ENCODE data around the gene SUFU.
A peak's percentile ranks its signal among the peaks of the same experiment; 100 is the strongest.

Gene SUFU

DNA sequence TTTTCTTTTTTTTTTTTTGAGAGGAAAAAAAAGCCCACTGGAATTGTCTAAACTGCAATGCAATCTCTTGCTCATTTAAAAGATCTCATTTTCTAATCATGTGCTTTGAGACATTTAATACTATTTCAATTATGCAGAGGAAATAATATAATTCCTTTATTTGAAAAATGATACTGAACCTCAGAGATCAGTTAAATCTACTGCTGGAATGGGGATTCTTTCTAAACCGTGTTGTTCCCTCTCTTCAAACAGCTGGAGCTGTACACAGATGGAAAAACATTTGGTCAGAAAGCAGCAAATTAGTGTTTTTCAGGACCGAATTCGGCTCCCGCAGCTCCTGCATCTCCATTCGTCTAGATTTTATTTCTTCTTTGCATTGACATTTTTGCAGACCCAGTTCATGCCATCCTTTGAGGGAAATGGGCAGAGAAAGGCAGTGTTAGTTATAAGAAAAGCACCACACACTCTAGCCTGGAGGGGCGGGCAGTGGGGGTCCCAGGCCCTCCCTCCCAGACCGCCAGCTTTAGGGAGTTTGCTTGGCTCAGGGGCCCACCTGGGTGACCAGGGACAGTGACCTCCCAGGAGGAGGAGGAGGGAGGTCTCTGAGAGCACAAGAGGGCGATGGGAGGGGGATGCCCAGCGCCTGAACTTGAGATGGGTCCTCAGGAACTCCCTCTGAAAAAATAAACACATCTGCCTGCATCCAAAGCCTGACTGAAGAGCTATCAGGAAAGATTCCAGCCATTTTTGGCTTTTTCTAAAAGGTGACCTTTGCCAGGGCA, 173.0 kb downstream of the SUFU start:
- no peak for DNase-seq

DNA sequence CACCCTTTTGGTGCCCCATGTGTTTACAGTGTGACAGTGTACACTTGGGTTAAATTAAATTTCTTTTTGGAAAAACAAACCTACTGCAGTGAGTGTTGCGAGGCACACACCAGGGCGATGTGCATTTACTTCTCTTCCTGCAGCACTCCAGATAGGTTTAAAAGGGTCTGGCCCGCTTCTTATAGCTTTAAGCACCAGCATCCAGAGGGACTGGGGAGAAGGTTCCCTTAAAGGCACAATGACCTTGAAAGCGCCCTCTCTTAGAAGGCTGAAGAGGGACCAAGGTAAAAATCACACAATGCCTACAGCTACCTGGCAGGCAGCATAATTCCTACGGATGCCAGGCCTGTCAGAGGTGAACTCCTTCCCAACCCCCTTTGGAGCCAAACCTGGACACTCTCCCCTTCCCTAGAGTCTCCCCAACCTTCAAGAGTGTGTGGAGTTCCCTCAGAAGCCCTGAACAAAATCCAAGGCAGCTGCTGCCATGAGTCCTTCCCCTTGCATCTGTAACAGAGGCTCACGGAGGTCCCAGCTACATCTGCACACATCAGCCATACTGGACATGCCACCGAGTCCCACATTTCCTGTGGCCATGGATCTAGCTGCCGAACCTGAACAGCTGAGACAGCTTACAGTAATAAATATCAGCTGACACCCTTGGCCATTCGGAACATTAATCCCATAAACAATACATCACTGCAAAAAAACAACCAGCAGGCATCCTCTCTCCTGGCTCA, 173.7 kb downstream of the SUFU start:
- DNase-seq: no peak

DNA sequence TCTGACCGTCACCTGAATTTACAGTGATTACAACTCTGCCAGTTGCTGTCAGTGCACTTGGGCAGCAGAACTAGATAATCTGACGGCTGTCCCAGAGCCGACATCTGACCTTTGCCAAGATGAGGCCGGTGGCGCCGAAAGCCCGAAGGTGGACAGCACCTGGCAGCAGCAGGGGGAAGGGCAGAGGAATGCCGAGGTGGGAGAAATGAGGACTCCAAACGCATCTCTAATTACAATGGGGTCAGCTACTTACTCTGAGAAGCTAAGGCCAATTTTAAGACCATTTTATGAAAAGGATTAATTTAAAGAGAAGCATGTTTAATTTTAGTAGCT, 174.3 kb downstream of the SUFU start:
- no peak for DNase-seq

DNA sequence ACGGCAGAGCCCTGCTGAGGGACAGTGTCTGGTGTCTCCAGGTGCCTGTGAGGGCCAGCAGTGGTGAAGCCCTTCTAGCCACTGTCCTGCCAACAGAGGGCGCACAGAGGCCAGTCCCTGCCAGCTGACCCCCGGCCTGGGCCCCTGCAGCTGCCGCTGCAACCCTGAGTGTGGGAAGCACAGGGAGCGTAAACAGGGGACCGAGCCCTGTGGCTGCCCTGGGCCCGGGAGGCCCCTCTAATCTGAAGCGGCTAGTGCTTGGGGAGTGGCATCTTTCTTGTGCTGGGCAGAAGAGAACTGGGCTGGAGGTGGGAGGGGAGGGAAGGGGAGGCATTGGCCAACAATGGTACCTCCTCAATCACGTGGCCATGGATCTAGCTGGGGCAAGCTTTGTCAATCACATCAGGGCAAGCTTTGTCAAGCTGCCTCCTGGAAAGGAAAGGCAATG, 175.1 kb downstream of the SUFU start:
- peak; percentile 81 for DNase-seq

DNA sequence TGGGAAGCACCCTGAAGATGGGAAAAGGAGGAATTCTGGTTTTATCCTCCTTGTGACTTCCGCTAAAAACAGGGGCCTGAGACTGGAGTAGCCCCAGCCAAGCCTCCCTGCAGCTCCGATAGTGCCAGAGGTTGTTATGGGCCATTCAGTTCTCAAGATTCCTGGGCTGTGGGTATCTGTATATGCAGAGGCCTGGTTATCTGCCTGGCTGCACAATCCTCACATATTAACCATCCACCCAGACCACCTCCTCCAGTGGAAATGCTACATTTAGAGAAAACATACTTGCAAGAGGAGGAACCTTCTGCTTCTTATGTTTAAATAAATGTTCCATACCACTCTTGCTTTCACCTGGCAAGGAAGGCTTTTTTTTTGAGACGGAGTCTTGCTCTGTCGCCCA, 175.8 kb downstream of the SUFU start:
- no peak for DNase-seq

DNA sequence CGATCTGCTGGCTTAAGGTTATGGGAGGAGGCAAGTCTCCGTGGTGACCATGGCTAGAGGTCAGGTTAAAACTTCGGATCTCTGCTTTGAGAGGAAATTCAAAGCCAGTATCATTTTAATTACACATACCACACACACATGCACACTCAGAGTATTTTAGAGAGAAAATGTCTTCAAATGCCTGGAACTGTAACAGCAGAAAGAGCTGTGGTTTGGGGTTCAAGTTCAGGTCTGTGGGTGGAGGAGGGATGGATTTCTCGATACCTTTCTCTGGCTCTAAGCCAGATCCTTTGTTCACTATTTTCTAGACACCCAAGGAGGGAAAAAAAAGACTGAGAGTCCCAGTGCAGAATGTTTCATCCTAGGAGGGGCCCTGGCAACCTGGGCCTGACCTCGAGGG, 177.9 kb downstream of the SUFU start:
- no peak for DNase-seq

DNA sequence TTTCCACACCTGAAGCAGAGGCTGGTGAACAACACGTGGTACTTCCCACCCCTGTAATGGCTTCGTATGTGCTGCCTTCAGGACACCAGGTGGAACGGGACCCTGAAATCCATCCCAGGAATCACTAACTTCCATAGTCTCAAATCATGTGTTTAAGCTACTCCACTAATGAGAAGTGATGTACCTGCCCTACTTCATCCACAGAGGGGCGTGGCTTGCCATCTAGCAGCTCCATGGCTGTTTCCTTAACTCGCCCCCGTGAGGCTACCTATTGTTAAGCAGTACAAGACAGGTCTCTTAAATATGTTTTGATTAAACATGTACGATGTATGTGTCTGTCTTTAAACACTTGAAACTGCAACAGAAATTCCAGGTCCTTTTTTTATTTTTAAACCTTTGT, 178.6 kb downstream of the SUFU start:
- no peak for DNase-seq

DNA sequence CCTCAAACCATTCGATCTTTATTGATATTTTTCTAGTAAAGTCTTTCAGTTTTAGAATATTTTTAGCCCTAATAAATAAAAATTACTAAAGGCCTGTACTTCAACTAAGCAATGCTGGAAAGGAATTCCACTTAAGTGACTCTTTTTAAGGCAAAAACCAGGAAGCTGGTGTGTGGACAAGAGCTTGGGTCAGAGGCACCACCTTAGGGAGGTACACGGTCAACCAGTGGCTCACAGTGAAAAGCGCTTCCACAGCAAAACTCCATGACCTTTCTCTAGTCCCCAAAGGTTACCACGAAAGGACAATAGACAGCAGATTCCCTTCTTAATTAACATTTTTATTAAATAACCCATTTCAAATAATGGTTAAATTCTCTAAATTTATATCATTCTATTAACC, 179.2 kb downstream of the SUFU start:
- DNase-seq: no peak
